Keratinocyte (primary cell): ENCODE data around the gene STK24.

Source experiments
- EZH2 ChIP-seq: IDR thresholded peaks from one replicate; pipeline ENCODE4 v1.6.1; 2012; ENCODE audit warnings: inconsistent platforms, mild to moderate bottlenecking, low read length, moderate library complexity
- TF ChIP-seq, protein P1 (sequence below), 3 experiments: IDR thresholded peaks in 1 of 3; conservative IDR thresholded peaks in 1 of 3; optimal IDR thresholded peaks in 1 of 3; 2 replicates in 2 of 3; 3 replicates in 1 of 3; pipeline versions ENCODE3 to v1.5.1; 2011; ENCODE audit warnings: low read length in 3 of 3, mild to moderate bottlenecking in 3 of 3, moderate library complexity in 2 of 3, control low read depth in 1 of 3, inconsistent platforms in 1 of 3; ENCODE audit not compliant: insufficient read depth in 2 of 3; ENCODE audit errors: extremely low read depth in 1 of 3

DNA sequence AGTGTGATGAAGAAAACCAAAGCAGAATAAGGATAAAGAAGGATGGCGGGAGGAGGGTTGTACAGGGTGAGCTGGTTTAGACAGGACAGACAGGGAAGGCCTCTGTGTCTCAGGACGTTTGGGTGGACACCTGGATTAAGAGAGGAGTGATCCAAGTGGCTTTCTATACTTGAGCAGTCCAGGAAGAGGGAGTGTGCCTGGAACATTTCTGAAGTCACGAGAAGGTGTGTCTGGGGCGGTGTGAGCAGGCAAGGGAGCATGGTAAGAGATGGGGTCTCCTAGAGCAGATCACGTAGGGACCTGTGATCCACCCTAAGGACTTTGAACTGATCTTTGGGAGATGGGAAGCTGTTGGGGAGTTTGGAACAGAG is 15.4 kb upstream of the STK24 start:
- TF ChIP-seq, protein P1, sequence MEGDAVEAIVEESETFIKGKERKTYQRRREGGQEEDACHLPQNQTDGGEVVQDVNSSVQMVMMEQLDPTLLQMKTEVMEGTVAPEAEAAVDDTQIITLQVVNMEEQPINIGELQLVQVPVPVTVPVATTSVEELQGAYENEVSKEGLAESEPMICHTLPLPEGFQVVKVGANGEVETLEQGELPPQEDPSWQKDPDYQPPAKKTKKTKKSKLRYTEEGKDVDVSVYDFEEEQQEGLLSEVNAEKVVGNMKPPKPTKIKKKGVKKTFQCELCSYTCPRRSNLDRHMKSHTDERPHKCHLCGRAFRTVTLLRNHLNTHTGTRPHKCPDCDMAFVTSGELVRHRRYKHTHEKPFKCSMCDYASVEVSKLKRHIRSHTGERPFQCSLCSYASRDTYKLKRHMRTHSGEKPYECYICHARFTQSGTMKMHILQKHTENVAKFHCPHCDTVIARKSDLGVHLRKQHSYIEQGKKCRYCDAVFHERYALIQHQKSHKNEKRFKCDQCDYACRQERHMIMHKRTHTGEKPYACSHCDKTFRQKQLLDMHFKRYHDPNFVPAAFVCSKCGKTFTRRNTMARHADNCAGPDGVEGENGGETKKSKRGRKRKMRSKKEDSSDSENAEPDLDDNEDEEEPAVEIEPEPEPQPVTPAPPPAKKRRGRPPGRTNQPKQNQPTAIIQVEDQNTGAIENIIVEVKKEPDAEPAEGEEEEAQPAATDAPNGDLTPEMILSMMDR (optimal IDR thresholded peaks at IDR 0.05 in 1 of 3, IDR thresholded peaks at IDR 0.05 in 1 of 3, conservative IDR thresholded peaks at IDR 0.05 in 1 of 3; ENCODE audit: extremely low read depth in 1 of 3, insufficient read depth in 2 of 3, low read length in 3 of 3): no peak
- no peak for TF ChIP-seq EZH2
